ENCODE data around the gene S100A8.

DNA sequence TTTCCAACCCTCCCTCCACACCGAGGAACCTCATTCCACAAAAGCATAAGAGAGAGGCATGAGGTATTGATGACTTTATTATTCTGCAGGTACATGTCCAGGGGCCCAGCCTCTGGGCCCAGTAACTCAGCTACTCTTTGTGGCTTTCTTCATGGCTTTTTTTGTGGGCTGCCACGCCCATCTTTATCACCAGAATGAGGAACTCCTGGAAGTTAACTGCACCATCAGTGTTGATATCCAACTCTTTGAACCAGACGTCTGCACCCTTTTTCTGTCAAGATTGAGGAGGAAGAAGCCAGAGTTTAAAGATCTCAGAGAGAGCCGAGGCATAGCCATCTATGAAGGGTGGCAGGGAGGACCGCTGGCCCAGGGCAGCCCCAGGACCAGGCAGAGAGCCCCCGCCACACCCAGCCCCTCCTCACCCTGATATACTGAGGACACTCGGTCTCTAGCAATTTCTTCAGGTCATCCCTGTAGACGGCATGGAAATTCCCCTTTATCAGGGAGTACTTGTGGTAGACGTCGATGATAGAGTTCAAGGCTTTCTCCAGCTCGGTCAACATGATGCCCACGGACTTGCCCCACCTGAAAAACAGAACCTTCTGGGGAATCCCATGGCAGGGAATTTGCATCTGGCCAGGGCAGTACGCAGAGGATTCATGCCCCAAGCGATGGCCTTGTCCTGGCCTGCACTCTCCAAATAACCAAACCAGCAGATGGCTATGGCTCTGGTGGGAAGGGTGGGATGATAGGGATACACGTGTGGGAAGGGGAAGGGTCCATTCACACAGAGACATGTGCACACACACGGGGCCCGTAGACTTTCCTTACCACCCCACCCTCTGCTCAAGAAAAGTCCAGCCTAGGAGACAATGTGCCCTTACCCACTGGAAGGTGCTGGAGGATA, 647 bp downstream of the S100A8 start:
- TF ChIP-seq CTCF (IDR thresholded peaks at IDR 0.05) (no peak), POLR2A (IDR thresholded peaks at IDR 0.05) (no peak)
